ENCODE results near the gene OR2V1.

DNA sequence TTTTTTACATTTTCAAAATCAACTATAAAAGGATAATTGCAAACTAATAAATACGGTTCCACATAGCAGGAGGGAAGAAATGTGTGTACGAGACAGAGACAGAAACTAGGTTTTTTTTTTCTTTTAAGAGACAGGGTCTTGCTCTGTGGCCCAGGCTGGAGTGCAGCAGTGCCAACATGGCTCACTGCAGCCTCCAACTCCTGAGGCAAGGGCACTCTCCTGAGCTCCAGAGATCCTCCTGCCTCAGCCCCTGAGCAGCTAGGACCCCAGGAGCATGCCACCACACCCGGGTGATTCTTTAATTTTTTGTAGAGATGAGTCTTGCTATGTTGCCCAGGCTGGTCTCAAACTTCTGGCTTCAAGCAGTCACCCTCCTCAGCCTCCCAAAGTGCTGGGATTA lies 2.1 kb upstream of the OR2V1 start:
- TF ChIP-seq CTCF (IDR thresholded peaks at IDR 0.05; ENCODE audit: low read depth, low read length, poor library complexity, severe bottlenecking) (no peak), EZH2phosphoT487 (IDR thresholded peaks at IDR 0.05; ENCODE audit: borderline replicate concordance, low read length) (no peak)

All from DOHH2 (cell line).